GM12878 (cell line): Measurements from ENCODE around the gene ATXN1L.

Experiments
- CBX5 ChIP-seq: sonication (generic); IDR thresholded peaks from 2 replicates; pipeline ENCODE4 v1.6.1; 2016; ENCODE audit warnings: low read depth, moderate library complexity, mild to moderate bottlenecking, inconsistent platforms
- EZH2 ChIP-seq: IDR thresholded peaks from 2 replicates; pipeline ENCODE4 v1.6.1; 2012; ENCODE audit warnings: low read depth, mild to moderate bottlenecking, control low read depth, inconsistent platforms, low read length, borderline replicate concordance; ENCODE audit not compliant: control insufficient read depth
- POLR2A ChIP-seq: IDR thresholded peaks from 2 replicates; pipeline ENCODE4 v1.6.1; 2011; ENCODE audit warnings: low read depth, mild to moderate bottlenecking, low read length
- TCF12 ChIP-seq: IDR thresholded peaks from 2 replicates; pipeline ENCODE4 v1.6.1; 2011; ENCODE audit warnings: low read depth, mild to moderate bottlenecking, low read length
- TF ChIP-seq, protein P1 (sequence below), 3 experiments: IDR thresholded peaks in 2 of 3; conservative IDR thresholded peaks in 1 of 3; 2 replicates each; pipeline ENCODE4 v1.5.1; 2011; ENCODE audit warnings: low read depth in 3 of 3, low read length in 3 of 3, mild to moderate bottlenecking in 3 of 3, control low read depth in 2 of 3, moderate library complexity in 2 of 3, inconsistent platforms in 1 of 3, mixed read lengths in 1 of 3; ENCODE audit not compliant: control insufficient read depth in 2 of 3, insufficient read depth in 1 of 3; ENCODE audit errors: extremely low read depth in 1 of 3
- TF ChIP-seq, protein P2 (sequence below): IDR thresholded peaks from 2 replicates; pipeline ENCODE4 v1.6.1; 2011; ENCODE audit warnings: mild to moderate bottlenecking, low read depth, low read length, moderate library complexity; ENCODE audit not compliant: insufficient replicate concordance

DNA sequence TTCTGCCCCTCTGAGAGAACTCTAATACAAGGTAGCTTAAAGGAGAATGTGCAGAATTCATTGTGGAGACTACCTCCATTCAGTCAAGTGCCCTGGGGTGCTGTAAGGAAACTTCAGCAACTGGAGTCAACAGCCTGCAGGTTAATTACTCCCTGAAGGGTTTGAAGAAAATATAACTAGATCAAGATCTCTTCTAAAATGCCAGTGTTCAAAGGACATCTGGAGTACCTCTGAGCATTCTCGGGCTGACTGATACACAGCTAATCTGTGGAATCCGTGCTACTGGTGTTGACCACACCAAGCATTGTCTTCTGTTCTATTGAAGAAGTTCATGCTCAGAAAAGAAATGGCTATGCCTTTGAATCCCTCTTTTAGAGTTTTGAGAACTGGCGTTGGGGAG lies 11.5 kb upstream of the ATXN1L start:
- TF ChIP-seq, protein P1, sequence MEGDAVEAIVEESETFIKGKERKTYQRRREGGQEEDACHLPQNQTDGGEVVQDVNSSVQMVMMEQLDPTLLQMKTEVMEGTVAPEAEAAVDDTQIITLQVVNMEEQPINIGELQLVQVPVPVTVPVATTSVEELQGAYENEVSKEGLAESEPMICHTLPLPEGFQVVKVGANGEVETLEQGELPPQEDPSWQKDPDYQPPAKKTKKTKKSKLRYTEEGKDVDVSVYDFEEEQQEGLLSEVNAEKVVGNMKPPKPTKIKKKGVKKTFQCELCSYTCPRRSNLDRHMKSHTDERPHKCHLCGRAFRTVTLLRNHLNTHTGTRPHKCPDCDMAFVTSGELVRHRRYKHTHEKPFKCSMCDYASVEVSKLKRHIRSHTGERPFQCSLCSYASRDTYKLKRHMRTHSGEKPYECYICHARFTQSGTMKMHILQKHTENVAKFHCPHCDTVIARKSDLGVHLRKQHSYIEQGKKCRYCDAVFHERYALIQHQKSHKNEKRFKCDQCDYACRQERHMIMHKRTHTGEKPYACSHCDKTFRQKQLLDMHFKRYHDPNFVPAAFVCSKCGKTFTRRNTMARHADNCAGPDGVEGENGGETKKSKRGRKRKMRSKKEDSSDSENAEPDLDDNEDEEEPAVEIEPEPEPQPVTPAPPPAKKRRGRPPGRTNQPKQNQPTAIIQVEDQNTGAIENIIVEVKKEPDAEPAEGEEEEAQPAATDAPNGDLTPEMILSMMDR (IDR thresholded peaks at IDR 0.05 in 2 of 3, conservative IDR thresholded peaks at IDR 0.05 in 1 of 3; ENCODE audit: control insufficient read depth in 2 of 3, extremely low read depth in 1 of 3, insufficient read depth in 1 of 3, low read depth in 3 of 3, low read length in 3 of 3), result no peak
- no peak for TF ChIP-seq POLR2A
- TF ChIP-seq EZH2, result no peak
- TF ChIP-seq TCF12, result no peak
- TF ChIP-seq CBX5, result no peak
- TF ChIP-seq, protein P2, sequence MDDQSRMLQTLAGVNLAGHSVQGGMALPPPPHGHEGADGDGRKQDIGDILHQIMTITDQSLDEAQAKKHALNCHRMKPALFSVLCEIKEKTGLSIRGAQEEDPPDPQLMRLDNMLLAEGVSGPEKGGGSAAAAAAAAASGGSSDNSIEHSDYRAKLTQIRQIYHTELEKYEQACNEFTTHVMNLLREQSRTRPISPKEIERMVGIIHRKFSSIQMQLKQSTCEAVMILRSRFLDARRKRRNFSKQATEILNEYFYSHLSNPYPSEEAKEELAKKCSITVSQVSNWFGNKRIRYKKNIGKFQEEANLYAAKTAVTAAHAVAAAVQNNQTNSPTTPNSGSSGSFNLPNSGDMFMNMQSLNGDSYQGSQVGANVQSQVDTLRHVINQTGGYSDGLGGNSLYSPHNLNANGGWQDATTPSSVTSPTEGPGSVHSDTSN, result no peak
